ENCODE data around the gene KLHL26.
A peak's percentile ranks its signal among the peaks of the same experiment; 100 is the strongest.
"Not testable (repeated sequence)": the region's sequence is repeated elsewhere in the genome, so short reads cannot be mapped to it uniquely, and the experiment has no call there.

The KLHL26 gene

DNA sequence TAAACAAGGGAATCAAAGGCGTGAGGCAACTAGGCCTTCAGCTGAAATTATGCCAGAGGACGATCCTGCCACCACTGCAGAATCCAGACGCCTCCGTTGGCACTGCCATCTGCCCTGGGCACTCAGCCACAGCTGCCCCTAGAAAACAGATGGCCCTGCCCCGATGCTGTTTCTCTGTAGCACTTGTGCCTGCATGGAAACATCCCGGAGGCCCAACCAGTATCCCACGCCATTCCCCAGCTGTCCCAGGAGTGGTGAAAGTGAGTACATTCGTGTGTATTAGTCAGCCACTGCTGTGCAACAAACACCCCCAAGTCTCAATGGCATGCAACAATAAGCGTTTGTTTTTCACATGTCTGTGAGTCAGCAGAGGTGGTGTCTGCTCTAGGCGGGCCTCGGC is 37.8 kb downstream of the KLHL26 start:
- no peak overlapping the region for H3K27ac ChIP-seq
- H3K27me3 ChIP-seq, result no peaks in the 10 kb centered on the region
- peaks cover 12% of the 10 kb centered on the region for H3K36me3 ChIP-seq
- TF ChIP-seq, protein P1, sequence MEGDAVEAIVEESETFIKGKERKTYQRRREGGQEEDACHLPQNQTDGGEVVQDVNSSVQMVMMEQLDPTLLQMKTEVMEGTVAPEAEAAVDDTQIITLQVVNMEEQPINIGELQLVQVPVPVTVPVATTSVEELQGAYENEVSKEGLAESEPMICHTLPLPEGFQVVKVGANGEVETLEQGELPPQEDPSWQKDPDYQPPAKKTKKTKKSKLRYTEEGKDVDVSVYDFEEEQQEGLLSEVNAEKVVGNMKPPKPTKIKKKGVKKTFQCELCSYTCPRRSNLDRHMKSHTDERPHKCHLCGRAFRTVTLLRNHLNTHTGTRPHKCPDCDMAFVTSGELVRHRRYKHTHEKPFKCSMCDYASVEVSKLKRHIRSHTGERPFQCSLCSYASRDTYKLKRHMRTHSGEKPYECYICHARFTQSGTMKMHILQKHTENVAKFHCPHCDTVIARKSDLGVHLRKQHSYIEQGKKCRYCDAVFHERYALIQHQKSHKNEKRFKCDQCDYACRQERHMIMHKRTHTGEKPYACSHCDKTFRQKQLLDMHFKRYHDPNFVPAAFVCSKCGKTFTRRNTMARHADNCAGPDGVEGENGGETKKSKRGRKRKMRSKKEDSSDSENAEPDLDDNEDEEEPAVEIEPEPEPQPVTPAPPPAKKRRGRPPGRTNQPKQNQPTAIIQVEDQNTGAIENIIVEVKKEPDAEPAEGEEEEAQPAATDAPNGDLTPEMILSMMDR (IDR thresholded peaks at IDR 0.05), result no peak
- H3K9me3 ChIP-seq, result no peaks in the 10 kb centered on the region
- H3K4me3 ChIP-seq (ENCODE audit: low read depth in 1 of 2, low read length in 1 of 2), result no peak overlapping the region
- H3K4me1 ChIP-seq (ENCODE audit: control insufficient read depth in 1 of 2, insufficient read depth in 1 of 2, low read depth in 1 of 2, low read length in 1 of 2), result peaks cover 9% of the 10 kb centered on the region in 2 experiments

DNA sequence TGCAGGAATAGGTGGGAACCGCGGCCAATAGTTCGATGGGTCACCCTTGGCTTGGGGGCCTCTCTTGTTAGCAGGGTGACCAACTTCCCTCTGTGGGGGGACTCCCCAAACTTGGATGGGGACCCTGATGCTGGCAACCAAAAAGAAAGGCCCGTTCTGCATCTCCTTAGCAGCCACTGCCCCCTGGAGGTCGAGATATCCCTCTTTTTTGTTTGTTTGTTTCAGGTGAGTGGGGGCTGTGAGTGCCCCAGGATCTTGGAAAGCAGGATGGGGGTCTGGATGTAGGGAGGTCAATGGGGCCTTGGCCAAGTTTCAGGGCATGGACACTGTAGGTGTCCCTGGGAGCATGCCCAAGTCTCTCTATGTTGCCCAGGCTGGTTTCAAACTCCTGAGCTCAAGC is 39.0 kb downstream of the KLHL26 start:
- Histone ChIP-seq H3K27ac (no peak overlapping the region), H3K9me3 (no peaks in the 10 kb centered on the region), H3K4me1 (ENCODE audit: control insufficient read depth in 1 of 2, insufficient read depth in 1 of 2, low read depth in 1 of 2, low read length in 1 of 2) (peaks cover 9% of the 10 kb centered on the region in 2 experiments), H3K36me3 (peaks cover 3% of the 10 kb centered on the region), H3K27me3 (no peaks in the 10 kb centered on the region), H3K4me3 (ENCODE audit: low read depth in 1 of 2, low read length in 1 of 2) (no peak overlapping the region)
- TF ChIP-seq, protein P1 (IDR thresholded peaks at IDR 0.05), result no peak

DNA sequence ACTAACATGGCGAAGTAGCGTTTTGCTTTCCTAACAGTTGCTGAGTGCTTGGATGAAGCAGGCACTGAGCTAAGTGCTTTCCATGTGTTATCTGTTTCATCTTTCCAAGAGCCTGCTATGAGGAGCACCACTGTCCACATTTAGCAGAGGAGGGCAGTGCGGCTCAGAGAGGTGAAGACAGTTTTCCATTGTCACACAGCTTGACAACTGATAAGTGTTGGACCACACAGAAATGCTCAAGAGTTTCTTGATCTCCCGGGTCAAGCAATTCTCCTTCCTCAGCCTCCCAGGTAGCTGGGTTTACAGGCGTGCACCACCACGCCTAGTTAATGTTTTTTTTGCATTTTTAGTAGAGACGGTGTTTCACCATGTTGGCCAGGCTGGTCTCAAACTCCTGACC is 39.9 kb downstream of the KLHL26 start:
- H3K4me3 ChIP-seq (ENCODE audit: low read depth in 1 of 2, low read length in 1 of 2), result no peak overlapping the region
- TF ChIP-seq, protein P1 (IDR thresholded peaks at IDR 0.05), result no peak
- no peaks in the 10 kb centered on the region for H3K9me3 ChIP-seq
- H3K27ac ChIP-seq, result no peak overlapping the region
- H3K27me3 ChIP-seq, result no peaks in the 10 kb centered on the region
- no peaks in the 10 kb centered on the region for H3K36me3 ChIP-seq
- peaks cover 9% of the 10 kb centered on the region in 2 experiments for H3K4me1 ChIP-seq (ENCODE audit: control insufficient read depth in 1 of 2, insufficient read depth in 1 of 2, low read depth in 1 of 2, low read length in 1 of 2)

DNA sequence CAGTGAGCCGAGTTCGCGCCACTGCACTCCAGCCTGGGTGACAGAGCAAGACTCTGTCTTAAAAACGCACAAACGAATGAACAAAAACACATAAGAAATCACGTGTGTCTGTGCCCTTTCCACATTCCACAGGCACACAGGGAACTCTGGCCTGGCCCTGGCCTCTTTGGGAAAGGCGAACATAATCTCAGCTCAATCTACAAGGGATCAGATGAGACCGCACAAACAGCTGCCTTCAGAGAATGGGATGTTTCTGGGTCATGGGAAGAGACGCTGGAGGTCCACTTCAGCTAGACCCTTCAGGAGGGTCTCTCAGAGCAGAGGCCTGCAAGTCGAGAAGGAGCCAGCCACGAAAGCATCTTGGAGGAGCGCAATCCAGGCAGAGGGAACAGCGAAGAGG is 40.3 kb downstream of the KLHL26 start:
- H3K27me3 ChIP-seq, result no peaks in the 10 kb centered on the region
- no peak overlapping the region for H3K4me3 ChIP-seq (ENCODE audit: low read depth in 1 of 2, low read length in 1 of 2)

DNA sequence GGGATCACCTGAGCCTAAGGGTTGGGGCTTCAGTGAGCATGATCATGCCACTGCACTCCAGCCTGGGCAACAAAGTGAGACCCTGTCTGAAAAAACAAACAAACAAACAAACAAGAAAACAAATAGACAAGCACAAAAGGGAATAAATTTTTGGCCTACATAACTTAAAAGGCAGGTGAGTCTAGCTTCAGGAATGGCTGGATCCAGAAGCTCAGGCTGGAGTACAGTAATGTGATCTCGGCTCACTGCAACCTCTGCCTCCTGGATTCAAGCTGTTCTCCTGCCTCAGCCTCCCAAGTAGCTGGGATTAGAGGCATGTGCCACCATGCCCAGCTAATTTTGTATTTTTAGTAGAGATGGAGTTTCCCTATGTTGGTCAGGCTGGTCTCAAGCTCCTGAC is 43.3 kb downstream of the KLHL26 start:
- H3K27ac ChIP-seq; H3K36me3 ChIP-seq; H3K27me3 ChIP-seq; H3K4me3 ChIP-seq (ENCODE audit: low read depth in 1 of 2, low read length in 1 of 2); H3K9me3 ChIP-seq: not testable (repeated sequence)
- H3K4me1 ChIP-seq (ENCODE audit: control insufficient read depth in 1 of 2, insufficient read depth in 1 of 2, low read depth in 1 of 2, low read length in 1 of 2), result peaks cover 21 to 23% of the 10 kb centered on the region in 2 experiments

More for the DNA sequence above, 40.3 kb downstream of the KLHL26 start:
- Histone ChIP-seq H3K4me1 (ENCODE audit: control insufficient read depth in 1 of 2, insufficient read depth in 1 of 2, low read depth in 1 of 2, low read length in 1 of 2) (peaks cover 9% of the 10 kb centered on the region in 2 experiments), H3K36me3 (no peaks in the 10 kb centered on the region), H3K9me3 (no peaks in the 10 kb centered on the region), H3K27ac (no peak overlapping the region)
- TF ChIP-seq, protein P1 (IDR thresholded peaks at IDR 0.05), result no peak

DNA sequence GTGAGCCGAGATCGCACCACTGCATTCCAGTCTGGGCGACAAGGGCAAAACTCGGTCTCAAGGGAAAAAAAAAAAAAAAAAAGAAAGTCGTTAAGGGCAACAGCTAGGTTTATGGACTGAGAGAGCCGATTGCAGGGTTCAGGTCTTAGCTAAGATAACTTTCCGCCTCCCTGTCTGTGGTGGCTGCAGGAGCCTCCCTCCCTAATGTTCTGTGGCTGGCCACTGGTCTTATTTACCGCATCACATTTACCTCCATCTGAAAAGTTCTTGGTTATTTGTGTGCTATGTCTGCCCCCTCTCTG is 45.9 kb downstream of the KLHL26 start:
- no peaks in the 10 kb centered on the region for H3K9me3 ChIP-seq
- H3K4me3 ChIP-seq (ENCODE audit: low read depth in 1 of 2, low read length in 1 of 2), result peak overlapping the region; percentile 75 to 76
- no peaks in the 10 kb centered on the region for H3K36me3 ChIP-seq
- H3K27ac ChIP-seq, result no peak overlapping the region
- TF ChIP-seq, protein P1 (IDR thresholded peaks at IDR 0.05), result no peak
- no peaks in the 10 kb centered on the region for H3K27me3 ChIP-seq
- peaks cover 21% of the 10 kb centered on the region in 2 experiments for H3K4me1 ChIP-seq (ENCODE audit: control insufficient read depth in 1 of 2, insufficient read depth in 1 of 2, low read depth in 1 of 2, low read length in 1 of 2)
